IPS-NIHi11 (cell line): ENCODE data around the gene TOM1L2.
"Not testable (repeated sequence)": the region's sequence is repeated elsewhere in the genome, so short reads cannot be mapped to it uniquely, and the experiment has no call there.

Source experiments
- DNase-seq: peaks from one replicate; pipeline ENCODE4 v3.0.0; 2012; ENCODE audit warnings: mixed read lengths, low spot score

The TOM1L2 gene

GRCh38 chr17:17972126-17972951 lies at the start of gene TOM1L2, which contains the start of gene DRC3:
Gene TOM1L2 (minus strand): TSS chr17:17972400. CDS start chr17:17972313, 87 bp downstream.
Gene DRC3 (plus strand): TSS chr17:17972862. CDS start chr17:17977599, 4,737 bp downstream.
- DNase-seq = peak; percentile 98

- no peak for DNase-seq
Observed at GRCh38 chr17:18021372-18021771, 49.2 kb upstream of the TOM1L2 start.

- DNase-seq = no peak
Observed at GRCh38 chr17:18020971-18021370, 48.8 kb upstream of the TOM1L2 start.

- DNase-seq = no peak
Observed at GRCh38 chr17:18019838-18020154, 47.6 kb upstream of the TOM1L2 start.

GRCh38 chr17:18018411-18018921 lies 46.3 kb upstream of the TOM1L2 start:
- no peak for DNase-seq

GRCh38 chr17:18017958-18018357 lies 45.8 kb upstream of the TOM1L2 start:
- DNase-seq = no peak

GRCh38 chr17:18016426-18016825 lies 44.2 kb upstream of the TOM1L2 start:
- no peak for DNase-seq

GRCh38 chr17:18015593-18015992 lies 43.4 kb upstream of the TOM1L2 start:
- no peak for DNase-seq

- no peak for DNase-seq
Observed at GRCh38 chr17:18014006-18014405, 41.8 kb upstream of the TOM1L2 start.

- no peak for DNase-seq
Observed at GRCh38 chr17:18011286-18011685, 39.1 kb upstream of the TOM1L2 start.

GRCh38 chr17:18009609-18010420 lies 37.6 kb upstream of the TOM1L2 start:
- no peak for DNase-seq

GRCh38 chr17:18008496-18009268 lies 36.5 kb upstream of the TOM1L2 start:
- no peak for DNase-seq

GRCh38 chr17:18006495-18007239 lies 34.5 kb upstream of the TOM1L2 start:
- peak; percentile 82 for DNase-seq

GRCh38 chr17:18005496-18005895 lies 33.3 kb upstream of the TOM1L2 start:
- no peak for DNase-seq

GRCh38 chr17:18004884-18005305 lies 32.7 kb upstream of the TOM1L2 start:
- peak; percentile 77 for DNase-seq

GRCh38 chr17:18004345-18004744 lies 32.1 kb upstream of the TOM1L2 start:
- DNase-seq = no peak

- no peak for DNase-seq
Observed at GRCh38 chr17:18002171-18002570, 30.0 kb upstream of the TOM1L2 start.

GRCh38 chr17:18000030-18000408 lies 27.8 kb upstream of the TOM1L2 start:
- DNase-seq = no peak

GRCh38 chr17:17999364-18000029 lies 27.3 kb upstream of the TOM1L2 start:
- DNase-seq = no peak

- no peak for DNase-seq
Observed at GRCh38 chr17:17998934-17999333, 26.7 kb upstream of the TOM1L2 start.

- not testable (repeated sequence) for DNase-seq
Observed at GRCh38 chr17:17995887-17996286, 23.7 kb upstream of the TOM1L2 start.
